Pancreas (tissue), 10 donors: ENCODE measurements around the gene SEC14L1. TPM values are rescaled to one million over a fixed set of nuclear protein-coding genes. Genes with fewer than 3 reads are reported as not detected.

Experiments
- ATAC-seq, 4 donors: fragments of 200-7000 bp; cut with Tn5 transposase; one replicate each; pipeline versions ENCODE4 v1.8.0 to v1.9.1; 2020; ENCODE audit warnings: mild to moderate bottlenecking in 4 of 4, moderate library complexity in 4 of 4
- DNase-seq, 6 donors: peaks; one replicate each; pipeline ENCODE4 v3.0.0-alpha.2; 2020
- FAIRE-seq: peaks from 2 replicates; lab custom pipeline; 2012; peaks lifted over from hg19 to GRCh38; lab: Jason Lieb, UNC
- H3K27ac ChIP-seq, 4 donors: fragments of 200-600 bp; sonication (generic); 1 replicate in 3 of 4; 2 replicates in 1 of 4; pipeline versions ENCODE4 v1.5.0 to v1.8.0; 2020
- H3K27me3 ChIP-seq, 4 donors: fragments of 200-600 bp; one replicate each; pipeline ENCODE4 v1.8.0; 2021
- H3K36me3 ChIP-seq, 3 donors: fragments of 200-600 bp; sonication (generic) in 1 of 3; one replicate each; pipeline versions ENCODE4 v1.5.0 to v1.8.0; 2020 to 2021
- H3K4me1 ChIP-seq, 3 donors: fragments of 200-600 bp; one replicate each; pipeline ENCODE4 v1.8.0; 2021
- H3K4me3 ChIP-seq, 4 donors: fragments of 200-600 bp; sonication (generic) in 2 of 4; one replicate each; pipeline versions ENCODE4 v1.5.0 to v1.8.0; 2020 to 2021
- H3K9me3 ChIP-seq, 4 donors: fragments of 200-600 bp; one replicate each; pipeline ENCODE4 v1.8.0; 2021
- CTCF ChIP-seq, 4 donors: fragments of 200-600 bp; sonication (generic) in 3 of 4; IDR thresholded peaks; one replicate each; pipeline versions ENCODE4 v1.5.0 to v1.8.0; 2021; ENCODE audit warnings: antibody characterized with exemption in 4 of 4
- WGBS, 2 donors: extraction: QIAGEN DNeasy Blood & Tissue Kit; methylation state at CpG; one replicate each; pipeline ENCODE4 v1.1.7; 2013; 5-methylcytosine and 5-hydroxymethylcytosine counted together
- intact Hi-C, 3 donors: fragments of 100-400 bp; cut with DNase I; formaldehyde crosslinking; loops; one replicate each; pipeline versions ENCODE4 v1.11.1 to v1.14.2; 2022
- polyA plus RNA-seq, 2 donors: library from polyadenylated mRNA; stranded (reverse); fragments of 200-250 nt; gene quantifications; one replicate each; pipeline ENCODE4 v1.2.3, GENCODE V29; 2013
- total RNA-seq, 6 donors: library from RNA; stranded (reverse); fragmentation: NEBNext Ultra II Directional in 4 of 6; extraction: Animal tissue kit (Norgen Biotek cat#: 25700) in 4 of 6; gene quantifications; one replicate each; pipeline versions ENCODE4 v1.2.1 to v1.2.4, GENCODE V29; 2021 to 2023
- donor health status: healthy with polysubstance abuse.
- donor health status: DM: no; HTN: no; CAD: no; lungs with moderate emphysema.
- donor health status: DM: no; HTN: no; CAD: no.
- donor health status: control.
- donor health status: control.
- donor health status: Bipolar disorder and iron deficiency.
- donor health status: DM: yes; HTN: yes; CAD: no.
- donor health status: DM: no; HTN: no; CAD: no.
- donor health status: DM: no; HTN: no; CAD: no.
- donor health status: DM: yes; HTN: yes; CAD: no.

Gene SEC14L1
- total and polyA plus RNA-seq, 8 donors, result 17.8 to 45.5 (median 31.8) TPM

GRCh38 chr17:77218902-77219301 lies 78.1 kb downstream of the SEC14L1 start:
- no peaks in the 10 kb centered on the region for H3K4me1 ChIP-seq
- DNase-seq (no peak), ATAC-seq (no peak), FAIRE-seq (no peak)
- H3K9me3 ChIP-seq, result no peaks in the 10 kb centered on the region
- peaks cover 0 to 24% (median 4%) of the 10 kb centered on the region in 3 donors for H3K36me3 ChIP-seq
- H3K27ac ChIP-seq, result no peak overlapping the region
- no peak overlapping the region for H3K4me3 ChIP-seq
- intact Hi-C loops, result no loop called here
- no peak for TF ChIP-seq CTCF (IDR thresholded peaks at IDR 0.05)
- 88 to 90% methylated on average over 10 of the region's 10 CpGs for WGBS, 2 donors
- H3K27me3 ChIP-seq, result no peaks in the 10 kb centered on the region

DNA sequence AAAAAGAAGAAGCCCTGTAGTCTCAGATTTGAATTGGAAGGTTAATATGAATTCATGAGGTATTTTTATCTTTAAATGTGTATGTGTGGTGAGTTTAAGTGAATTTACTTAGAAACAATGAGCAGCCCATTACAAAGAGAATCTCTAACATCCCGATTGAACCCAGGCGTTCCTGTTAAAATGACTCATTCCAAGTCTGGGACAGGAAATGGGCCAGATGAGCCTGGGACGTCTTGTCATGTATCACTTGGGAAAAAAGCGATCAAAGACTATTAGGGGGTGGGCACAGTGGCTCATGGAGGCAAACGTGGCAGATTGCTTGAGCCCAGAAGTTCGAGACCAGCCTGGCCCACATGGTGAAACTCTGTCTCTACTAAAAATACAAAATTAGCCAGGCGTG lies 81.6 kb downstream of the SEC14L1 start:
- H3K27ac ChIP-seq, result no peak overlapping the region
- no peak for ATAC-seq
- H3K27me3 ChIP-seq, result no peaks in the 10 kb centered on the region
- no peak for FAIRE-seq
- no peak for TF ChIP-seq CTCF (IDR thresholded peaks at IDR 0.05)
- H3K4me3 ChIP-seq, result no peak overlapping the region
- H3K36me3 ChIP-seq, result peaks cover 0 to 6% (median under 1%) of the 10 kb centered on the region in 3 donors
- 84 to 87% methylated on average over 7 of the region's 7 CpGs for WGBS, 2 donors
- intact Hi-C loops, result no loop called here
- no peak for DNase-seq
- H3K9me3 ChIP-seq, result no peaks in the 10 kb centered on the region
- H3K4me1 ChIP-seq, result no peaks in the 10 kb centered on the region

DNA sequence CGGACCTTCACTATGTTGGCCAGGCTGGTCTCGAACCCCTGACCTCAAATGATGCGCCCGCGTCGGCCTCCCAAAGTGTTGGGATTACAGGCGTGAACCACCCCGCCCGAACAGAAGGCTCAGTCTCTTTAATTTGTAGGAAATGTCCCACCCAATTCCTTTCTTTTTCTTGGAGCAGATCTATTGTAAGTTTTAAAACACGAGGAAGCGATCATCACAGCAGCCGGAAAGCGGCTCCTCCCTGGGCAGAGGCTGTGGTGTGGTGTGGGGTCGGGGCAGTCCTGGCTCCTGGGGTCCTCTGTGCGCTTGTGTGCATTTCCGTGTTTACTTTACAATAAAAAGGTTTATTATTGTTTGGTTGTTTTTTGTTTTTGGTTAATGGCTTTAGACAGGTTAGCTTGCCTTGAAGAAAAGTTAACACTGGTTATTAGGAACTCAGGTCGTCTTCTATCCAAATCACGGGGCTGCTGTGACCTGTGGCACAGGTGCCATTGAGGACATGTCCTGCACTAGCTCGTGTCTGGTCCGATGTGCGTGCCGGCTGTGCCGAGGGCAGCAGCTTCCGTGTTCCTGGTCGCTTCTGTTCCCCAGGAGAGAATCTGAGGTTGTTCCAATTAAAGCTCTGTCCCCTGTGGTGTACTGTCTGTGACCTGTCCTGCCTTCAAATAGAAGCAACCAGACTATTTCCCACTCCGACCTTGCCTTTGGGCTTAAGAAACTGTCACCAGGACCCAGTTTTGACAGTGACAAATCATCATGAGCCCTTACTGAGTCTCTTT lies 83.1 kb downstream of the SEC14L1 start:
- no peak for TF ChIP-seq CTCF (IDR thresholded peaks at IDR 0.05)
- DNase-seq (no peak), ATAC-seq (no peak), FAIRE-seq (no peak)
- WGBS, 2 donors, result 83 to 85% methylated on average over 26 of the region's 26 CpGs
- no peak overlapping the region for H3K4me3 ChIP-seq
- no peaks in the 10 kb centered on the region for H3K4me1 ChIP-seq
- H3K27ac ChIP-seq, result no peak overlapping the region
- no peaks in the 10 kb centered on the region for H3K9me3 ChIP-seq
- H3K27me3 ChIP-seq, result no peaks in the 10 kb centered on the region
- H3K36me3 ChIP-seq, result no peaks in the 10 kb centered on the region
- intact Hi-C loops, result no loop called here

DNA sequence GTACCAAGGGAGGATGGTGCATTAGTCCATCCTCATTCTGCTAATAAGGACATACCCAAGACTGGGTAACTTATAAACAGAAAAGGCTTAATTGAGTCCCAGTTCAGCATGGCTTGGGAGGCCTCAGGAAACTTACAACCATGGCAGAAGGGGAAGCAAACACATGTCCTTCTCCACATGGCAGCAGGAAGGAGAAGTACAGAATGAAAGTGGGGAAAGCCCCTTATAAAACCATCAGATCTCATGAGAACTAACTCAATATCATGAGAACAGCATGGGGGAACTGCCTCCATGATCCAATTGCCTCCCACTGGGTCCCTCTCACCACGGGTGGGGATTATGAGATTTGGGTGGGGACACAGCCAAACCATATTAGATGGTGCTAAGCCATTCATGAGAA lies 84.5 kb downstream of the SEC14L1 start:
- no peak for TF ChIP-seq CTCF (IDR thresholded peaks at IDR 0.05)
- FAIRE-seq (no peak), ATAC-seq (no peak), DNase-seq (no peak)
- WGBS, 2 donors, result 57 to 65% methylated on average over 1 of the region's 1 CpG
- Histone ChIP-seq H3K9me3 (no peaks in the 10 kb centered on the region), H3K27me3 (no peaks in the 10 kb centered on the region), H3K4me3 (no peak overlapping the region), H3K36me3 (no peaks in the 10 kb centered on the region), H3K4me1 (no peaks in the 10 kb centered on the region), H3K27ac (no peak overlapping the region)
- intact Hi-C loops, result no loop called here
